Measurements from ENCODE around the gene OR5B3.

DNA sequence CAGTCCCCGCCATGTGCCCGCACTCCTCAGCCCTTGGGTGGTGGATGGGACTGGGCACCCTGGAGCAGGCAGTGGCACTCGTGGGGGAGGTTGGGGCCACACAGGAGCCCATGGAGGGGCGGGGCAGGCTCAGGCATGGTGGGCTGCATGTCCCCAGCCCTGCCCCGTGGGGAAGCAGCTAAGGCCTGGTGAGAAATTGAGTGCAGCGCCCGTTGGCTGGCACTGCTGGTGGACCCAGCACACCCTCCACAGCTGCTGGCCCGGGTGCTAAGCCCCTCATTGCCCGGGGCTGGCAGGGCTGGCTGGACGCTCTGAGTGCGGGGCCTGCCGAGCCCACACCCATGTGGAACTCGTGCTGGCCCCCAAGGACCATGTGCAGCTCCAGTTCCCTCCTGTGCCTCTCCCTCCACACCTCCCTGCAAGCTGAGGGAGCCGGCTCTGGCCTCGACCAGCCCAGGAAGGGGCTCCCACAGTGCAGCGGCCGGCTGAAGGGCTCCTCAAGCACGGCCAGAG is 16.1 kb downstream of the OR5B3 start:
- TF ChIP-seq, protein P1, sequence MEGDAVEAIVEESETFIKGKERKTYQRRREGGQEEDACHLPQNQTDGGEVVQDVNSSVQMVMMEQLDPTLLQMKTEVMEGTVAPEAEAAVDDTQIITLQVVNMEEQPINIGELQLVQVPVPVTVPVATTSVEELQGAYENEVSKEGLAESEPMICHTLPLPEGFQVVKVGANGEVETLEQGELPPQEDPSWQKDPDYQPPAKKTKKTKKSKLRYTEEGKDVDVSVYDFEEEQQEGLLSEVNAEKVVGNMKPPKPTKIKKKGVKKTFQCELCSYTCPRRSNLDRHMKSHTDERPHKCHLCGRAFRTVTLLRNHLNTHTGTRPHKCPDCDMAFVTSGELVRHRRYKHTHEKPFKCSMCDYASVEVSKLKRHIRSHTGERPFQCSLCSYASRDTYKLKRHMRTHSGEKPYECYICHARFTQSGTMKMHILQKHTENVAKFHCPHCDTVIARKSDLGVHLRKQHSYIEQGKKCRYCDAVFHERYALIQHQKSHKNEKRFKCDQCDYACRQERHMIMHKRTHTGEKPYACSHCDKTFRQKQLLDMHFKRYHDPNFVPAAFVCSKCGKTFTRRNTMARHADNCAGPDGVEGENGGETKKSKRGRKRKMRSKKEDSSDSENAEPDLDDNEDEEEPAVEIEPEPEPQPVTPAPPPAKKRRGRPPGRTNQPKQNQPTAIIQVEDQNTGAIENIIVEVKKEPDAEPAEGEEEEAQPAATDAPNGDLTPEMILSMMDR (IDR thresholded peaks at IDR 0.05 in 8 of 11, conservative IDR thresholded peaks at IDR 0.05 in 3 of 11), result no peak
- TF ChIP-seq POLR2AphosphoS5 (IDR thresholded peaks at IDR 0.05), result no peak
